Karpas-422 (cell line): ENCODE data around the gene ART5. TPM values are rescaled to one million over a fixed set of nuclear protein-coding genes. Genes with fewer than 3 reads are reported as not detected.
A peak's percentile ranks its signal among the peaks of the same experiment; 100 is the strongest.
"Not testable (repeated sequence)": the region's sequence is repeated elsewhere in the genome, so short reads cannot be mapped to it uniquely, and the experiment has no call there.

Experiments used
- DNase-seq: peaks from one replicate; pipeline ENCODE4 v3.0.0-alpha.2; 2015
- H2AFZ ChIP-seq: fragments of 200-600 bp; sonication (generic); 2 replicates; pipeline ENCODE4 v1.6.1; 2014; ENCODE audit warnings: antibody characterized with exemption, low read length, mixed read lengths
- H3K27ac ChIP-seq: fragments of 200-600 bp; sonication (generic); 2 replicates; pipeline ENCODE4 v1.5.1; 2014; ENCODE audit warnings: mild to moderate bottlenecking, low read length, moderate library complexity
- H3K27me3 ChIP-seq: fragments of 200-600 bp; sonication (generic); 2 replicates; pipeline ENCODE4 v1.6.1; 2014; ENCODE audit warnings: low read length, mixed read lengths
- H3K36me3 ChIP-seq: fragments of 200-600 bp; sonication (generic); 2 replicates; pipeline ENCODE4 v1.6.1; 2014; ENCODE audit warnings: low read length, mixed read lengths; ENCODE audit not compliant: insufficient read depth
- H3K4me1 ChIP-seq: fragments of 200-600 bp; sonication (generic); 2 replicates; pipeline ENCODE4 v1.6.1; 2014; ENCODE audit warnings: mild to moderate bottlenecking, low read length, mixed read lengths
- H3K4me2 ChIP-seq: fragments of 200-600 bp; sonication (generic); 2 replicates; pipeline ENCODE4 v1.6.1; 2014; ENCODE audit warnings: low read length, low read depth, mild to moderate bottlenecking; ENCODE audit not compliant: poor library complexity, severe bottlenecking
- H3K4me3 ChIP-seq: fragments of 200-600 bp; sonication (generic); 2 replicates; pipeline ENCODE4 v1.5.1; 2014; ENCODE audit warnings: mild to moderate bottlenecking, antibody characterized with exemption, low read length, mixed read lengths
- H3K79me2 ChIP-seq: fragments of 200-600 bp; sonication (generic); 2 replicates; pipeline ENCODE4 v1.6.1; 2014; ENCODE audit warnings: mild to moderate bottlenecking, low read length, mixed read lengths
- H3K9ac ChIP-seq: fragments of 200-600 bp; sonication (generic); 2 replicates; pipeline ENCODE4 v1.6.0; 2014; ENCODE audit warnings: low read length
- H3K9me2 ChIP-seq: fragments of 200-600 bp; sonication (generic), shearing (Covaris generic); replicated peaks from 2 replicates; pipeline ENCODE4 v1.6.0; 2014; ENCODE audit warnings: mild to moderate bottlenecking, low read length, moderate library complexity; ENCODE audit not compliant: insufficient read depth
- H3K9me3 ChIP-seq: fragments of 300-700, 200-600 bp; sonication (generic); 2 replicates; pipeline ENCODE4 v1.6.1; 2014; ENCODE audit warnings: low read length, mixed read lengths
- H4K20me1 ChIP-seq: fragments of 200-600 bp; sonication (generic); 2 replicates; pipeline ENCODE4 v1.6.1; 2014; ENCODE audit warnings: mild to moderate bottlenecking, antibody characterized with exemption, low read length, low read depth; ENCODE audit not compliant: insufficient read depth
- small RNA-seq: library from RNA; depleted of rRNA; stranded (forward); fragments of <200 nt; gene quantifications from one replicate; pipeline ENCODE3, GENCODE V24; 2014
- total RNA-seq: library from RNA; depleted of rRNA; stranded (reverse); fragments of >200 nt; shearing (Covaris generic); gene quantifications from 2 replicates; pipeline ENCODE4 v1.2.3, GENCODE V29; 2014; ENCODE audit warnings: low replicate concordance; rRNA removed

Gene ART5
- total RNA-seq, 1 experiment from 2014 or later = not detected

- not testable (repeated sequence) for H4K20me1 ChIP-seq, H3K9me2 ChIP-seq, H3K4me2 ChIP-seq, H3K4me3 ChIP-seq, H3K27ac ChIP-seq, H3K9ac ChIP-seq, H3K9me3 ChIP-seq, H3K4me1 ChIP-seq, H3K36me3 ChIP-seq, H3K79me2 ChIP-seq, H2AFZ ChIP-seq, H3K27me3 ChIP-seq
- peak; percentile 50 for DNase-seq
Observed at GRCh38 chr11:3590193-3590592, 51.6 kb downstream of the ART5 start.

GRCh38 chr11:3588776-3589175, 53.0 kb downstream of the ART5 start:
- not testable (repeated sequence) for H3K4me1 ChIP-seq, H4K20me1 ChIP-seq, H3K9ac ChIP-seq, DNase-seq, H3K27ac ChIP-seq, H3K9me2 ChIP-seq, H2AFZ ChIP-seq, H3K4me3 ChIP-seq, H3K36me3 ChIP-seq, H3K9me3 ChIP-seq, H3K79me2 ChIP-seq, H3K27me3 ChIP-seq, H3K4me2 ChIP-seq

Small RNA genes within 50 kb of the gene (small RNA-seq; reads per million reads assigned to genes)
- not detected for gene RF00019

Other genes with a start within 250 kb of the ART5 start
- gene ART1, start 3.1 kb upstream of the ART5 start, total RNA-seq = not detected in 2 replicates
- gene CHRNA10, start 29.4 kb upstream of the ART5 start, total RNA-seq = 1.7 and 6.0 TPM in 2 replicates
- 123 and 124 TPM in 2 replicates for gene NUP98, start 155.6 kb upstream of the ART5 start, total RNA-seq
- gene PGAP2, start 166.6 kb upstream of the ART5 start, total RNA-seq = 27.0 and 43.2 TPM in 2 replicates
- gene RHOG, start 199.0 kb upstream of the ART5 start, total RNA-seq = 54.6 and 68.5 TPM in 2 replicates
- gene STIM1, start 213.7 kb upstream of the ART5 start, total RNA-seq = 9.0 and 17.0 TPM in 2 replicates